HG03378 (cell line): ENCODE measurements around the gene ZNF346.

Experiments
- ATAC-seq: cut with Tn5 transposase; IDR thresholded peaks from one replicate; pipeline ENCODE4 v1.9.1; 2021; ENCODE audit warnings: mild to moderate bottlenecking, moderate library complexity; ENCODE audit not compliant: unreplicated experiment

The ZNF346 gene

GRCh38 chr5:177066224-177066623 lies 43.7 kb downstream of the ZNF346 start:
- no peak for ATAC-seq

GRCh38 chr5:177067503-177067902 lies 45.0 kb downstream of the ZNF346 start:
- no peak for ATAC-seq

- ATAC-seq = no peak
Measured at GRCh38 chr5:177070536-177071191, 48.2 kb downstream of the ZNF346 start.

- ATAC-seq = no peak
Measured at GRCh38 chr5:177071666-177072385, 49.3 kb downstream of the ZNF346 start.

GRCh38 chr5:177077335-177077734 lies 54.8 kb downstream of the ZNF346 start:
- ATAC-seq = no peak

- no peak for ATAC-seq
Measured at GRCh38 chr5:177079606-177080005, 57.1 kb downstream of the ZNF346 start.

GRCh38 chr5:177080265-177080664 lies 57.8 kb downstream of the ZNF346 start:
- no peak for ATAC-seq

GRCh38 chr5:177081859-177082258 lies 59.4 kb downstream of the ZNF346 start:
- no peak for ATAC-seq

- ATAC-seq = no peak
Measured at GRCh38 chr5:177083357-177083756, 60.9 kb downstream of the ZNF346 start.

- no peak for ATAC-seq
Measured at GRCh38 chr5:177084175-177084574, 61.7 kb downstream of the ZNF346 start.

- no peak for ATAC-seq
Measured at GRCh38 chr5:177085985-177086653, 63.6 kb downstream of the ZNF346 start.

GRCh38 chr5:177086654-177087397 lies 64.3 kb downstream of the ZNF346 start, which contains the start of gene FGFR4:
Gene FGFR4, plus strand, starts transcription at chr5:177086915. Its CDS starts 2,688 bp downstream, at chr5:177089603.
- no peak for ATAC-seq

- no peak for ATAC-seq
Measured at GRCh38 chr5:177087398-177088005, 65.0 kb downstream of the ZNF346 start.

GRCh38 chr5:177089127-177089526 lies 66.6 kb downstream of the ZNF346 start:
- no peak for ATAC-seq

- no peak for ATAC-seq
Measured at GRCh38 chr5:177089825-177090641, 67.5 kb downstream of the ZNF346 start.

GRCh38 chr5:177090813-177091212 lies 68.3 kb downstream of the ZNF346 start:
- ATAC-seq = no peak

- ATAC-seq = no peak
Measured at GRCh38 chr5:177091232-177091631, 68.7 kb downstream of the ZNF346 start.

GRCh38 chr5:177092178-177093081 lies 69.9 kb downstream of the ZNF346 start:
- ATAC-seq = no peak
